KOPT-K1 (cell line): ENCODE results near the gene DPP6.

ENCODE experiments used
- H3K27ac ChIP-seq: fragments of 200-600 bp; sonication (generic); 2 replicates; pipeline ENCODE4 v1.5.1; 2016; ENCODE audit warnings: antibody characterized with exemption, mild to moderate bottlenecking, low read depth, low read length; ENCODE audit not compliant: poor library complexity, severe bottlenecking
- H3K36me3 ChIP-seq: fragments of 200-600 bp; sonication (generic); 2 replicates; pipeline ENCODE4 v1.5.1; 2017; ENCODE audit warnings: antibody characterized with exemption, mild to moderate bottlenecking, low read length, moderate library complexity; ENCODE audit not compliant: insufficient read depth
- H3K9me3 ChIP-seq: fragments of 200-600 bp; sonication (generic); 2 replicates; pipeline ENCODE4 v1.5.1; 2017; ENCODE audit warnings: antibody characterized with exemption, low read length, mild to moderate bottlenecking; ENCODE audit not compliant: insufficient read depth, poor library complexity, severe bottlenecking

Gene DPP6

GRCh38 chr7:154744256-154744860 lies 692.2 kb downstream of the DPP6 start:
- Histone ChIP-seq H3K27ac (no peak overlapping the region), H3K36me3 (no peaks in the 10 kb centered on the region), H3K9me3 (no peaks in the 10 kb centered on the region)

DNA sequence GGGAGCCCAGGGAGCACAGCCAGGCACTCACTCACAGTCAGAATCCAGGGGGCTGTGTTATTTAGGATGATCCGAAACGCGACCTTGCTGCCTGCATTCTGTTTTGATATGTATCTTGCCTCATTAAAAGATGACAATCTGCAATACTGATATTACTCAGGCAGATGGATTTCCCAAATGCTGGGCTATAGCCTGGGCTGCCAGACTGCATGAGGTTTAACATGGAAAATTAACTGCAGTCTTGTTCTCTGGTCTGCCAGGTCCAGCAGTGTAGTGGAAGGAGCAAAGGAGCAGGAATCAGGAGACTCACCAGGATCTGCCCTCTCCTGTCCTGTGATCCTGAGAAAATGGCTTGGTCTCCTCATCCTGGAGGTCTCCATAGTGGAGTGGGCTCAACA lies 692.7 kb downstream of the DPP6 start:
- Histone ChIP-seq H3K27ac (no peak overlapping the region), H3K9me3 (no peaks in the 10 kb centered on the region)

GRCh38 chr7:154746571-154747360 lies 694.6 kb downstream of the DPP6 start:
- H3K27ac ChIP-seq = no peak overlapping the region
- H3K36me3 ChIP-seq = no peaks in the 10 kb centered on the region
- no peaks in the 10 kb centered on the region for H3K9me3 ChIP-seq

More for the DNA sequence above, 692.7 kb downstream of the DPP6 start:
- H3K36me3 ChIP-seq = no peaks in the 10 kb centered on the region

DNA sequence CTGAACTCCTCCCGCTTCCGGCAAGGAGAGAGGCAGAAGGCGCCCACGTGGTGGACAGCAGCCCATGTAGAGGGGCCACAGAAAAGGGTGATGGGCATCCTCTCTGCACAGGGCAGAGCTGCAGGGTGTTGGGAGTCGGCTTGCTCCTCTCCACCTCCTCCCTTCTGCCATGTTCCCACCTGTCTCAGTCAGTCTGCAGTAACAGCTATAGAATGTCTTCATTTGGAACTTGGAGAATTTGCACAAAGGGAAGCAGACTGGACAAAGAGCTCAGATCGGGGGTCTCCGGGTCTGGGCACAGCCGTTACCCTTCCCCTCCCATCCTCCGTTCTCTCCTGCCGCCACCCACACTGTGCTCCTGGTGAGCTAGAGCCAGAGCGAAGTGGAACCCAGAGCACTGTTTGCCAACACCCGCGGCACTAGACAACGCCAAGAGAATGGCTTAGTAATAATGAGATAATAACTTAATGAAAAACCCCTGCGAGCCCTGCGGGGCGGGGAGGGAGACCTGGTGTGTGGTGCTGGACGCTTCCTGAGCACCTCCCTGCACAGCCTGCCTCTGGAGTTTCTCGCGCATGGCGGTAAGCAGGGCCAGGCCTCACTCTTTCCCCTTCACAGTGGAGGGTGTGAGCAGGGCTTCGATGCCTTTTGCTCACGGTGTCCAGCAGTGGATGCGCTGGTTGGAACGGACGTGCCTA lies 696.0 kb downstream of the DPP6 start:
- H3K9me3 ChIP-seq = no peaks in the 10 kb centered on the region
- no peak overlapping the region for H3K27ac ChIP-seq
- no peaks in the 10 kb centered on the region for H3K36me3 ChIP-seq

- no peaks in the 10 kb centered on the region for H3K9me3 ChIP-seq
- no peak overlapping the region for H3K27ac ChIP-seq
- H3K36me3 ChIP-seq = no peaks in the 10 kb centered on the region
These were observed 698.2 kb downstream of the DPP6 start for GRCh38 chr7:154750353-154750801.

- Histone ChIP-seq H3K36me3 (no peaks in the 10 kb centered on the region), H3K9me3 (no peaks in the 10 kb centered on the region), H3K27ac (no peak overlapping the region)
These were observed 701.0 kb downstream of the DPP6 start for GRCh38 chr7:154753226-154753625.

- H3K27ac ChIP-seq = no peak overlapping the region
- no peaks in the 10 kb centered on the region for H3K36me3 ChIP-seq
- H3K9me3 ChIP-seq = no peaks in the 10 kb centered on the region
These were observed 705.6 kb downstream of the DPP6 start for GRCh38 chr7:154757756-154758155.

DNA sequence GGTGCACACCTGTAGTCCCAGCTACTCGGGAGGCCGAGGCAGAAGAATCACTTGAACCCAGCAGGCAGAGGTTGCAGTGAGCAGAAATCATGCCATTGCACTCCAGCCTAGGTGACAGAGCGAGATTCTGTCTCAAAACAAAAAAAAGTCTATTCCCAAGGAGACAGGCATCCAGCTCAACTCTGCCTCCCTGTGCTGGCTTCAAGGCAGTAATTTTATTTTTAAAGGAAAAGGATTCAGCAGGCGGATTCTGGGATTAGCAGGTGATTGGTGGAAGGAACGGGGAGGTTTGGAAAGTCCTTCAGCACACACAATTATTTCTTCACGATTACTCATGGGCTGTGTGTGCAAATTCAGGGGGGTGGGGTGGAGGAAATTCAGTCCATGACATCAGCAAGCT lies 707.8 kb downstream of the DPP6 start:
- H3K27ac ChIP-seq = no peak overlapping the region
- no peaks in the 10 kb centered on the region for H3K36me3 ChIP-seq
- H3K9me3 ChIP-seq = no peaks in the 10 kb centered on the region

- H3K36me3 ChIP-seq = no peaks in the 10 kb centered on the region
- H3K9me3 ChIP-seq = peaks cover 3% of the 10 kb centered on the region
- H3K27ac ChIP-seq = no peak overlapping the region
These were observed 712.9 kb downstream of the DPP6 start for GRCh38 chr7:154765118-154765517.

GRCh38 chr7:154767142-154767541 lies 714.9 kb downstream of the DPP6 start:
- Histone ChIP-seq H3K9me3 (peaks cover 3% of the 10 kb centered on the region), H3K27ac (no peak overlapping the region), H3K36me3 (no peaks in the 10 kb centered on the region)

- Histone ChIP-seq H3K36me3 (no peaks in the 10 kb centered on the region), H3K9me3 (peaks cover 3% of the 10 kb centered on the region), H3K27ac (no peak overlapping the region)
These were observed 715.7 kb downstream of the DPP6 start for GRCh38 chr7:154767821-154768415.

DNA sequence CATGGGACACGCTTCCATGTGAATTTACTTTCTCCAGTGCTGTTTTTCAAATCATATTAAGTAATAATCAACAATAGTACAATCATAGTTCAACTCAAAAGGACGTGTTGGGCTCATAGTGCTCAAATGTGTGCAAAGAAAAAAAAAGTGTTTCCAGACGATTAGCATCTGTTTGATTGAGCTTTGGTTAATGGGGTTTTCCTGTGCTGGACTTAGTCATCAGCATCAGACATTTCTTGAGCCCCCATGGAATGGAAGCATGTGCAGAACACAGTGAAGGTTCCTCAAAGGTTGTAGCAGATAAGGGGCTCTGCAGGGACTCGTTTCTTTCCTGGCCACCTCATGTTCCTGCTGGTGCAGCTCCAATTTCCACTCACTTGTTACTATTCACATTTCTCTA lies 716.8 kb downstream of the DPP6 start:
- H3K27ac ChIP-seq = no peak overlapping the region
- no peaks in the 10 kb centered on the region for H3K36me3 ChIP-seq
- H3K9me3 ChIP-seq = peaks cover 3% of the 10 kb centered on the region

DNA sequence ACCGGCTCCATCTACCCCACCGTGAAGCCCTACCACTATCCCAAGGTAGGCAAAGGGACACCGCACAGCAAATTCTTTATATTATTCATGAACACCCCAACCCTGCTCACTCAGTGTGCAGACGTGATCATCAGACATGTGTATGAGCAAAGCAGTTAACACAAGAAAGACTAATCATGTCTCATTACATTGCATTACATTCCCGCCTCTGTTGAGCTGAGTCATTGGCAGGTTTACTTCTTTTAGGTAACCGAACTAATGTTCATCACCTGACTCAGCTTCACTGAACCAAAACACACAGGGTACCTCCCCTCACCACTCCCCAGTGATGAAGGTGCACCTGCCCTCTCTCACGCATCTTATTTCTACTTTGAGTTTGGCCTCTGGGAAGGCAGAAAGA lies 717.3 kb downstream of the DPP6 start:
- Histone ChIP-seq H3K9me3 (peaks cover 3% of the 10 kb centered on the region), H3K27ac (no peak overlapping the region), H3K36me3 (no peaks in the 10 kb centered on the region)

- Histone ChIP-seq H3K9me3 (peaks cover 3% of the 10 kb centered on the region), H3K27ac (peak overlapping the region; percentile 16), H3K36me3 (no peaks in the 10 kb centered on the region)
These were observed 718.2 kb downstream of the DPP6 start for GRCh38 chr7:154770361-154770760.

DNA sequence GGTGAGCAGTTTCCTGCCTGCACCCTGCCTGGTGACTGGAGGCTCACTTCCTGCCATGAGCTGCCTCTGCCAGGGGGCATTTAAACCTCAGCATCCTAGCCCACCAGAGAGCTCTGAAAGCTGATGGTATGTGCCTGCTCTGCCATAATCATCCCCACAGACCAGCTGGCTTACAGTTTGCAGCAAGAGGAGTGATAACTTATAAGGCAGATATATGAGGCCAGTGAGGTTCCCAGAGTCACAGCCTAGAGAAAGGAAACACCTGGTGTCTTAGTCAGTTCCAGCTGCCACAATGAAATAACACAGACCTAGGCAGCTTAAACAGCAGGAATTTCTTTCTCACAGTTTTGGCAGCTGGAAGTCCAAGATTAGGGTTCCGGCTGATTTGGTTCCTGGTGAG lies 718.8 kb downstream of the DPP6 start:
- Histone ChIP-seq H3K9me3 (peaks cover 3% of the 10 kb centered on the region), H3K36me3 (no peaks in the 10 kb centered on the region), H3K27ac (peak overlapping the region; percentile 16)
